GM13977 (cell line): ENCODE results near the gene SHROOM3.

Source experiments
- DNase-seq: peaks from one replicate; pipeline ENCODE4 v3.0.0; 2012; ENCODE audit warnings: low spot score
- in situ Hi-C: fragments of 300-500 bp; cut with MboI; formaldehyde crosslinking; loops from one replicate; pipeline ENCODE4 v1.12.0; 2022; ENCODE audit warnings: low sequenced_read_pairs, low pct_unique_long_range_greater_than_20kb, mixed read lengths, inconsistent platforms; ENCODE audit not compliant: unreplicated experiment
- TF ChIP-seq, protein P1 (sequence below): IDR thresholded peaks from 2 replicates; pipeline ENCODE4 v1.5.1; 2012; ENCODE audit warnings: mild to moderate bottlenecking, control low read depth; ENCODE audit not compliant: insufficient read depth; ENCODE audit errors: extremely low read depth, missing control alignments

The SHROOM3 gene

DNA sequence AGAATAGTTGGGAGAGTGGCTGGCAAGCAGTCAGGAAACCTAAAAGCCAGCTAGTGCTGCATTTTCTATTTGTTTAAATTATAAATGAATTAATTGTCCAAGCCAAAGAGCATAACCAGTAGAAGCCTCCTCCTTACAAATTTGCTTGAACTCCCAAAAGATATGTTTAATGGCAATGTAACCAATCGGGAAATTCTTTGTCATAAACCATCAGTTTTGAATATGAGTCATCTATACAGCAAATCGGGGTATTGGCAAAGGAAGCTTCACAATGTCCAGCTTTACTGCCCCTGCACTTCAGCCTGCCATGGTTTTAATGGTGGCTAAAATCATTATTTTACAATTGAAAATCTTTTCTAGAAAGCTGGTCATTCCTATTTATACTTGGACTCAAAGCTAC lies 216.6 kb downstream of the SHROOM3 start:
- in situ Hi-C loops, result no loop called here
- TF ChIP-seq, protein P1, sequence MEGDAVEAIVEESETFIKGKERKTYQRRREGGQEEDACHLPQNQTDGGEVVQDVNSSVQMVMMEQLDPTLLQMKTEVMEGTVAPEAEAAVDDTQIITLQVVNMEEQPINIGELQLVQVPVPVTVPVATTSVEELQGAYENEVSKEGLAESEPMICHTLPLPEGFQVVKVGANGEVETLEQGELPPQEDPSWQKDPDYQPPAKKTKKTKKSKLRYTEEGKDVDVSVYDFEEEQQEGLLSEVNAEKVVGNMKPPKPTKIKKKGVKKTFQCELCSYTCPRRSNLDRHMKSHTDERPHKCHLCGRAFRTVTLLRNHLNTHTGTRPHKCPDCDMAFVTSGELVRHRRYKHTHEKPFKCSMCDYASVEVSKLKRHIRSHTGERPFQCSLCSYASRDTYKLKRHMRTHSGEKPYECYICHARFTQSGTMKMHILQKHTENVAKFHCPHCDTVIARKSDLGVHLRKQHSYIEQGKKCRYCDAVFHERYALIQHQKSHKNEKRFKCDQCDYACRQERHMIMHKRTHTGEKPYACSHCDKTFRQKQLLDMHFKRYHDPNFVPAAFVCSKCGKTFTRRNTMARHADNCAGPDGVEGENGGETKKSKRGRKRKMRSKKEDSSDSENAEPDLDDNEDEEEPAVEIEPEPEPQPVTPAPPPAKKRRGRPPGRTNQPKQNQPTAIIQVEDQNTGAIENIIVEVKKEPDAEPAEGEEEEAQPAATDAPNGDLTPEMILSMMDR, result no peak
- DNase-seq, result no peak

DNA sequence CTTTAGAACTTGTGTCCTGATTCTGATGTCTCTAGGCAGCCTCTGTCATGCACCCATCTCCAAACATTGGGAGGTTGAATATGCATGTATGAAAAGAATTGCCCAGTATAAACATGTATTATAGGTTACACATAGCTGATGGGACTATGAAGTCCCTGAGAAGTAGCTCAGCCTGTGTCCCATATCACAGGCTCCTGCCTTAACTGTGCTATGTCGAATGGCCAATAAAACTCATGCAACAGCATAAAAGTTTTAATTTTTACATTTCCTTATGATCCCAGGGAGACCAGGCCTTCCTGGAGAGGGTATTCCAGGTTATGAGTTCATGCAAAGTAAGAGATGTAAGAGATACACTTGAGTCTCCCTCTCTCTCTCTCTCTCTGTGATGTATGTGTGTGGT lies 217.4 kb downstream of the SHROOM3 start:
- TF ChIP-seq, protein P1, result no peak
- in situ Hi-C loops, result no loop called here
- no peak for DNase-seq

DNA sequence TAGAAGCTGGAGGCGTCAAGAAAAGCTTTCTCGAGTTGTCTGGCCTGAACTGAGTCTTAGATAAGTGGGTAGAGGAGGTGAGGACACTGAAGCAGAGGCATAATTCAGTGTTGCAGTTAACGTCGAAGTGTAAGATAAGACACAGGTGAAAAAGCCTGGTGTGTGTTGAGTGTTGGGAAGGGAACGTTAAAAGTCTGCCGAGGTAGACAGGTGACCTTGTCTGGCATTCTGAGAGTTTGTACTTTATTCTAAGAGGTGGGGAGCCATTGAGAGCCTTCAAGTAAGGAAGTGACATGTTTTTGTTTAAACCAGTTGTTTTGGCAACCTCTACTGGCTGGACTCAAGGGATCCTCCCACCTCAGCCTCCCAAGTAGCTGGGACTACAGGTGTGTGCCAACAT lies 219.1 kb downstream of the SHROOM3 start:
- in situ Hi-C loops, result no loop called here
- TF ChIP-seq, protein P1, result no peak
- no peak for DNase-seq

DNA sequence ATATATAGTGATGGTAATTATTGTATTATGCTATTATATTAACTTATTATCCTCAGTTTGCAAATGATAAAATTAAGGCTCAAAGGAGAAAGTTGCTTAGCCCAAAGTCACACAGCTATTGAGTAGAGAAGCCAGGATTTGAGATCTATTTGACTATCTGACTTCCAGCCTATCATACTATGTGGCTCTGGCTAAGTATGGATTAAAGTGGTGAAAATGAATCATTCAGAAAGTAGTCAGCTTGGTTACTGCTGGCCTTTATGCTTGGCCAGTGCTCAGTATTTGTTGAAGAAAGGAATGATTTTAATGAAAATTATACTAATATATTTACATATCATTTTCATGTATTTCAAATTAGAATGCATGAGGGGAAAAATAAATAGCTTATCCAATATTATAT lies 219.8 kb downstream of the SHROOM3 start:
- DNase-seq, result no peak
- in situ Hi-C loops, result no loop called here
- TF ChIP-seq, protein P1, result no peak

DNA sequence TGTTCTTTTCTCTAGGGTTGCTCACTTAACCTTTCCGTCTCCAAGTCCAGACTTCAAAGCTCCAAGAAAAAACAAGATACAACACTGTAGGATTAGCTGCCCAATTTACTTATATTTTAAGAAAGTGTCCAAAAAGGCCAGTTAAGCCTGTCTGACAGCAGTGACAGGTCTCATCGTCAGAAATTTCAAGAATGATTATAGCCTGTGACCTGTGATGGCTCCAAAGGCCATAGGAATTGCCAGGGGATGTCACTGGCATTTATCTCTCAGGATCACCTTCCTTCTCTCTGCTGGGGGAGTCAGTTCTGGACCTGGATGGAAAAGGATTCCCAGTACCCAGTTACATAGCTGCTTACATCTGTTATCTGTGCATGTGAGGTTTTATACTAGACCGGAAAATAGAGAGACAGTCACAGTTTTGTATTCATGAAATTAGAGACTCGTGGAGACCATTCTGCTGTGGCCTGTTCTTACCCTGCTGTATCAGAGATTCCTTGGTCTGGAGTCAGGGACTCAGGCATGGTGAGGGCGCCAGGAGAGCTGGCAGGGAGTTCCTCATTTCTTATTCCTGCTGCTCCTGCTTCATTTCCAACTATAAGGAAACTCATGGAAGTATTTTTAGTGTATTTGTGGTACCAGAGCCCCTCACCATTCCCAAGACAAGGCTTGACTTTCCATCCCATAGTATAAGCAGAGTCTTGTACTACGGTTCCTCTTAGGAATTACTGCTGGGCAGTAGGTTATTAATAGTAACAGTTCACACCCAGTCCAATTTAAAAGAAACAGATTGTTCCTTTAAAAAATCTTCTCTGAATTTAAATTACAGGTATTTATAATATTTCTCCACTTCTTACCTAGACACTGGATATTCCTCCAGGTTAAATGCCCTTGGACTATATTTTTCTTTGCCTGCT lies 220.8 kb downstream of the SHROOM3 start:
- TF ChIP-seq, protein P1, result no peak
- in situ Hi-C loops, result no loop called here

DNA sequence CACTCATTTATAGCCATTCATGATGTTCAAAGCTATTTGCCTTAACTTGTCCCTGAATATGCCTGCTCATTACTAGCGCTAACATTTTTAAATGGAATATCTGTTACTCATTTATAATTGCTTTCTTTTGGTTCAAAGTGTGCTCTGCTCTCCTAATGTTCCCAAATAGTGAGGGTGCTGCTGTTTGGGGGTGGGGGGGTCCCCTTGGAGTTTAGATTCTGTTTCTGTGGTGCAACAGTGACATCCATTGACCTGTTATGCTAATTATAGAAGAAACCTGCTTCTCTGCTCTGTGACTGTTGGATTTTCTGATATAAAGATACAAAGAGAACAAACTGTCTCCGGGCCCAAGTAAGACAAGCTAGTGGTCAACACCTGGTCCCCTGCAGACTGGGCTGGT lies 222.4 kb downstream of the SHROOM3 start:
- TF ChIP-seq, protein P1, result peak; percentile 30
- no peak for DNase-seq
- in situ Hi-C loops, result no loop called here

More for the DNA sequence above, 220.8 kb downstream of the SHROOM3 start:
- no peak for DNase-seq
